HL-60/S4 treated with phorbol 12-myristate 13-acetate at 8.2 ng/mL for 4 days and 3 days (cell line): ENCODE results near the gene GPNMB.

Source experiments
- in situ Hi-C: fragments of 300-500 bp; cut with MboI; formaldehyde crosslinking; loops from 2 replicates; pipeline ENCODE4 v1.15.0; 2022; ENCODE audit warnings: low sequenced_read_pairs

The GPNMB gene

GRCh38 chr7:23228412-23228811 lies 18.2 kb upstream of the GPNMB start:
- in situ Hi-C loops: no loop called here

- in situ Hi-C loops: no loop called here
Observed at GRCh38 chr7:23230641-23231101, 15.9 kb upstream of the GPNMB start.

- in situ Hi-C loops: no loop called here
Observed at GRCh38 chr7:23232966-23233365, 13.6 kb upstream of the GPNMB start.

- in situ Hi-C loops: no loop called here
Observed at GRCh38 chr7:23234569-23235296, 11.8 kb upstream of the GPNMB start.

- in situ Hi-C loops: no loop called here
Observed at GRCh38 chr7:23235813-23236221, 10.8 kb upstream of the GPNMB start.

- in situ Hi-C loops: no loop called here
Observed at GRCh38 chr7:23237000-23237399, 9.6 kb upstream of the GPNMB start.

GRCh38 chr7:23238983-23239652 lies 7.5 kb upstream of the GPNMB start:
- in situ Hi-C loops: no loop called here

- in situ Hi-C loops: no loop called here
Observed at GRCh38 chr7:23239698-23240097, 6.9 kb upstream of the GPNMB start.

- in situ Hi-C loops: no loop called here
Observed at GRCh38 chr7:23242321-23242720, 4.3 kb upstream of the GPNMB start.

GRCh38 chr7:23242935-23243334 lies 3.6 kb upstream of the GPNMB start:
- in situ Hi-C loops: no loop called here

- in situ Hi-C loops: no loop called here
Observed at GRCh38 chr7:23247046-23247602, 549 bp downstream of the GPNMB start.

GRCh38 chr7:23247603-23248335 lies 1.2 kb downstream of the GPNMB start:
- in situ Hi-C loops: no loop called here

- in situ Hi-C loops: no loop called here
Observed at GRCh38 chr7:23249486-23249885, 2.9 kb downstream of the GPNMB start.

- in situ Hi-C loops: loop anchor here (25.0 kb wide), 1 partner anchor 458 kb away; the partner anchor contains the start of gene STK31
Observed at GRCh38 chr7:23254051-23254681, 7.6 kb downstream of the GPNMB start.

GRCh38 chr7:23256731-23257130 lies 10.2 kb downstream of the GPNMB start:
- in situ Hi-C loops: loop anchor here (25.0 kb wide), 1 partner anchor 456 kb away; the partner anchor contains the start of gene STK31

GRCh38 chr7:23260371-23260770 lies 13.8 kb downstream of the GPNMB start:
- in situ Hi-C loops: loop anchor here (25.0 kb wide), 1 partner anchor 452 kb away; the partner anchor contains the start of gene STK31

- in situ Hi-C loops: loop anchor here (25.0 kb wide), 1 partner anchor 450 kb away; the partner anchor contains the start of gene STK31
Observed at GRCh38 chr7:23261843-23262452, 15.4 kb downstream of the GPNMB start.

GRCh38 chr7:23264916-23265458 lies 18.4 kb downstream of the GPNMB start:
- in situ Hi-C loops: loop anchor here (25.0 kb wide), 1 partner anchor 447 kb away; the partner anchor contains the start of gene STK31

- in situ Hi-C loops: loop anchor here (25.0 kb wide), 1 partner anchor 445 kb away; the partner anchor contains the start of gene STK31
Observed at GRCh38 chr7:23266918-23267317, 20.3 kb downstream of the GPNMB start.

- in situ Hi-C loops: loop anchor here (25.0 kb wide), 1 partner anchor 445 kb away; the partner anchor contains the start of gene STK31
Observed at GRCh38 chr7:23267357-23267756, 20.8 kb downstream of the GPNMB start.
